ENCODE data around the gene OR2T35.

OR2T35 gene

GRCh38 chr1:248599396-248599795 lies 45.7 kb downstream of the OR2T35 start:
- Histone ChIP-seq H4K20me1 (ENCODE audit: low read depth, low read length) (no peaks in the 10 kb centered on the region), H3K9me3 (ENCODE audit: insufficient read depth, low read length) (no peaks in the 10 kb centered on the region), H3K79me2 (ENCODE audit: insufficient read depth, low read length) (no peaks in the 10 kb centered on the region), H3K36me3 (ENCODE audit: low read length) (no peaks in the 10 kb centered on the region), H3F3A (ENCODE audit: insufficient read depth) (no peaks in the 10 kb centered on the region), H3K4me3 (ENCODE audit: insufficient read depth, low read length, poor library complexity, severe bottlenecking) (no peak overlapping the region), H2AFZ (ENCODE audit: low read depth, low read length, severe bottlenecking) (no peak overlapping the region), H3K27ac (ENCODE audit: low read depth, low read length) (no peak overlapping the region), H3K9ac (ENCODE audit: low read length) (no peak overlapping the region), H3K4me2 (ENCODE audit: low read depth, low read length, poor library complexity, severe bottlenecking) (no peak overlapping the region), H3K27me3 (ENCODE audit: low read length) (no peaks in the 10 kb centered on the region), H3K9me2 (replicated peaks; ENCODE audit: insufficient read depth, low read length) (no peaks in the 10 kb centered on the region)
- TF ChIP-seq EZH2phosphoT487 (conservative IDR thresholded peaks at IDR 0.05; ENCODE audit: low read length) (no peak), CTCF (IDR thresholded peaks at IDR 0.05; ENCODE audit: insufficient read depth, low read length, poor library complexity, severe bottlenecking) (no peak)

GRCh38 chr1:248597589-248597988 lies 47.5 kb downstream of the OR2T35 start, which contains the start of gene OR2T10:
Gene OR2T10 (minus strand): TSS chr1:248597700. CDS start chr1:248593768, 3,932 bp downstream.
- Histone ChIP-seq H2AFZ (ENCODE audit: low read depth, low read length, severe bottlenecking) (no peak within 1 kb of the TSS), H3K9ac (ENCODE audit: low read length) (no peak within 1 kb of the TSS), H3K36me3 (ENCODE audit: low read length) (no peaks in the 10 kb centered on the region), H3K4me3 (ENCODE audit: insufficient read depth, low read length, poor library complexity, severe bottlenecking) (no peak within 1 kb of the TSS), H3K27me3 (ENCODE audit: low read length) (no peaks in the 10 kb centered on the region), H3K79me2 (ENCODE audit: insufficient read depth, low read length) (no peaks in the 10 kb centered on the region), H3K27ac (ENCODE audit: low read depth, low read length) (no peak within 1 kb of the TSS), H3F3A (ENCODE audit: insufficient read depth) (no peaks in the 10 kb centered on the region), H3K9me2 (replicated peaks; ENCODE audit: insufficient read depth, low read length) (no peaks in the 10 kb centered on the region), H4K20me1 (ENCODE audit: low read depth, low read length) (no peaks in the 10 kb centered on the region), H3K4me2 (ENCODE audit: low read depth, low read length, poor library complexity, severe bottlenecking) (no peak within 1 kb of the TSS), H3K9me3 (ENCODE audit: insufficient read depth, low read length) (no peaks in the 10 kb centered on the region)
- TF ChIP-seq CTCF (IDR thresholded peaks at IDR 0.05; ENCODE audit: insufficient read depth, low read length, poor library complexity, severe bottlenecking): no peak
- no peak for TF ChIP-seq EZH2phosphoT487 (conservative IDR thresholded peaks at IDR 0.05; ENCODE audit: low read length)

GRCh38 chr1:248596615-248597014 lies 48.5 kb downstream of the OR2T35 start:
- TF ChIP-seq EZH2phosphoT487 (conservative IDR thresholded peaks at IDR 0.05; ENCODE audit: low read length) (no peak), CTCF (IDR thresholded peaks at IDR 0.05; ENCODE audit: insufficient read depth, low read length, poor library complexity, severe bottlenecking) (no peak)
- no peak overlapping the region for H3K4me3 ChIP-seq (ENCODE audit: insufficient read depth, low read length, poor library complexity, severe bottlenecking)
- no peaks in the 10 kb centered on the region for H3K9me3 ChIP-seq (ENCODE audit: insufficient read depth, low read length)
- no peaks in the 10 kb centered on the region for H4K20me1 ChIP-seq (ENCODE audit: low read depth, low read length)
- no peak overlapping the region for H3K4me2 ChIP-seq (ENCODE audit: low read depth, low read length, poor library complexity, severe bottlenecking)
- no peak overlapping the region for H3K27ac ChIP-seq (ENCODE audit: low read depth, low read length)
- H2AFZ ChIP-seq (ENCODE audit: low read depth, low read length, severe bottlenecking): no peak overlapping the region
- no peak overlapping the region for H3K9ac ChIP-seq (ENCODE audit: low read length)
- H3F3A ChIP-seq (ENCODE audit: insufficient read depth): no peaks in the 10 kb centered on the region
- no peaks in the 10 kb centered on the region for H3K9me2 ChIP-seq (replicated peaks; ENCODE audit: insufficient read depth, low read length)
- H3K36me3 ChIP-seq (ENCODE audit: low read length): no peaks in the 10 kb centered on the region
- no peaks in the 10 kb centered on the region for H3K79me2 ChIP-seq (ENCODE audit: insufficient read depth, low read length)
- H3K27me3 ChIP-seq (ENCODE audit: low read length): no peaks in the 10 kb centered on the region

Measured in SU-DHL-6 (cell line).